GM19043 (cell line): Measurements from ENCODE around the gene NSUN2.
A peak's percentile ranks its signal among the peaks of the same experiment; 100 is the strongest.
"Not testable (repeated sequence)": the region's sequence is repeated elsewhere in the genome, so short reads cannot be mapped to it uniquely, and the experiment has no call there.

Experiments
- ATAC-seq: cut with Tn5 transposase; IDR thresholded peaks from one replicate; pipeline ENCODE4 v1.9.1; 2021; ENCODE audit warnings: low read depth; ENCODE audit not compliant: unreplicated experiment

The NSUN2 gene

DNA sequence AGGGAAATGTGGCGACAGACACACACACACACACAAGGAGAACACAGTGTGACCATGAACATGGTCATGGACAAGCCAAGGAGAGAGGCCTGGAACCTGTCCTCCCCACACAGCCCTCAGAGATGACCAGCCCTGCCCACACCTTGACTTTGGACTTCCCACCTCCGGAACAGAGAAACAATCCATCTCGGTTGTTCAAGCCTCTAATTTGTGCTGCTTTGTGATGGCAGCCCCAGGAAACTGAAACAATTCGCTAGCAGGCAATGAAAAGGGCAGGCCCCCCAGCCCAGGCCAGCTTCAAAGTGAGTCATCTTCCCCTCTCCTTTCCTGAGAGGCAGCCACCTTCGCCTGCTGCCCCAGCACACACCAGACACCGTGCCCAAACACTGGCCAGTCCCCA is 47.7 kb downstream of the NSUN2 start:
- no peak for ATAC-seq

DNA sequence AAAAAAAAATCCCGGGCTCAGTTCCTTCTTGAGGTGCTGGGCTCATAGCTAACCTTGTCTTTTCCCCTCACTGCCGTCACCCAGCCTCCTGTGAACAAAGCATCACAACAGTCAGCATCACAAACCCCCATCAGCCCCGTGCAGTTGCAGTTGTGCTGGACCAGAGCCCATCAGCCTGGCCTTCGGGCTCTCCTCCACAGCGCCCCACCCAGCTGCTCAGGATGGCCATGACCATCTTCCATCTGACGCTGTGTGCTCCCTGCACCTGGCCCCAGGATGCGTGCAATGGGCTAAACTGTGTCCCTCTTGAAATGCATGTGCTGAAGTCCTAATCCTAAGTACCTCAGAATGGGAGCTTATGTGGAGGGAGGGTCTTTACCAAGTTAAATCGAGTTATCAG is 48.1 kb downstream of the NSUN2 start:
- ATAC-seq = no peak

DNA sequence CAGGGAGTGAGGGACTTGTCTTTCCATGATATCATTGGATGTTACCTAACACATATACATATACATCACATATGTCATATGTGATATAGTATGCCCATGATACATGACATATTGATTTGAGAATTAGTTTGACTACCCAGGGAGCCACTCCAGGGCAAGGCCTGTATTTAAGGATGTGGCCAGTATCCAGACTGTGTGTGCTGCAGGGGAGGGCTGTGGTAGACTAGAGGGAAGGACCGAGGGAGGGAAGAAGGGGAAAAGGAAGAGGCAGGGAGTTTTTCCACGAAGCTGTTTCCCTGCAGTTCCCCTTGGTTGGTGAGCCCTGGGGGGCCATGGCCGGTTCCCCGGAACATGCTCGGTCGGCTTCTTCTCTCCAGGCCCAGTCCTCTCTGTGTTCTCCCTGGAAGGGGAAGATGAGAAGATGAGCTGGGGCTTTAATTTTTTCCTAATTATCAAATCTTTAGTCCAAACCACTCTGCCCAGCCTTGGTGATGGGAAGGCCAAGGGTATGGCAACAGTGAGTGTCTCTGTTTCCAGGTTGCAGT is 48.7 kb downstream of the NSUN2 start:
- no peak for ATAC-seq

DNA sequence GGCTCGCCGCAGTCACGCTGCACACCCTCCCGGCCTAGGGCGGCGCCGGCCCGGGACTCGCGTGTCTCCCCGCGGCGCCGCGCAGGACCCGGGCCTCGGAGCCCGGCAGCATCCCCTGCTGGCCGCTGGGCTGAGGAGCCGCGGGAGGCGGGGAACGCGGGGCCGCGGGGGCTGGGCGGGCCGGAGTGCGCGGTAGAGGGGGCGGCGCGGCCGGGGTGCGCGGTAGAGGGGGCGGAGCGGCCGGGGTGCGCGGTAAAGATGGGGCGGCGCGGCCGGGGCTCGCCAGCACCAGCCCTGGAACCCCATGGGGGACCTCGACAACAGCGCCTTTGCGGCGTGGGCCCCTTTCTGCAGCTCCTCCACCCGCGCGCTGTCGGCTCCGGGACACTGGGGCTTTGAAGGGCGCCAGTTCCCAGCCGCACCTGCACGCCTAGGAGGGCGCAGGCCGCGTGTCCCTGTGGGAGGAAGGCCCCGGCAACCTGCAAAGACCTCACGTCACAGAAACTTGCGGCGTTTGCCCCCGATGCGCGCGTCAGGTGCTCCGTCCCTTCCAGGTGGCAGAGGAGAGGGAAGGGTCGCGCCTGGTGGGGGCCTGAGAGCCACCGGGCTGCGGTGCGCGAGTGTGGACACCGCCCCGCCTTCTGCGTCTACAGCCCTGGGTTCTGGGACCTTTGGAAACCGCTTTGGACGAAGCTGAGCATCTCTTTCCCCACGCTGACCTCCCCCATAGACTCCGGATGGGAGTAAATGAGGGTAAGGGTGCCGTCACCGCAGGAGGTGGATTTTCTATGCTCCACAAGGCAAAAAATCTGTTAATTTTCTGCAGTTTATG is 49.6 kb downstream of the NSUN2 start:
- peak; percentile 49 for ATAC-seq

DNA sequence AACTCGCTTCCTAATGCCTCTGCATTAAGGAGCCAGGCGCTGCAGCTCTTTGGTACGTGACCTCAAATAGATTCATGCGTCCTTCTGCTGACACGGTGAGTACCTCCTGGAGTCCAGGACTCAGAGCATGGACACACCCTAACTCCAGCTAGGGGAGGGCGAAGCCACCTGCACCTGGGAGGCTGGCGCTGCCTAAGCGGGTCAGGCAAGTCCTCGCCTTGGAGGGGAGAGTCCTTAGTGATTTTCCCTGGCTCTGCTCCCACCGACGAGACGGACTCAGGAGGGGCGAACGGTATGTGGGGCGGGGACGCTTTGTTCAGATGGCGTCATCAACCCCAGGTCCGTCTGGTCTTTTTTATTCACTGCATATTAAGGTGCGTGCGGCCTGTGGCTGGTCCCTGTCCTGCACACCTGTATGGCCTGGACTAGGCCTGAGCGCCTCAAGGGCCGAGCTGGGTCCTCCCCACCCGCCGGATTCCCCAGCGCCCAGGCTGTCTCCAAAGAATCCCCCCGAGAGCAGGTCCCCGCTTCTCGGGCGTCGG is 50.3 kb downstream of the NSUN2 start:
- no peak for ATAC-seq

DNA sequence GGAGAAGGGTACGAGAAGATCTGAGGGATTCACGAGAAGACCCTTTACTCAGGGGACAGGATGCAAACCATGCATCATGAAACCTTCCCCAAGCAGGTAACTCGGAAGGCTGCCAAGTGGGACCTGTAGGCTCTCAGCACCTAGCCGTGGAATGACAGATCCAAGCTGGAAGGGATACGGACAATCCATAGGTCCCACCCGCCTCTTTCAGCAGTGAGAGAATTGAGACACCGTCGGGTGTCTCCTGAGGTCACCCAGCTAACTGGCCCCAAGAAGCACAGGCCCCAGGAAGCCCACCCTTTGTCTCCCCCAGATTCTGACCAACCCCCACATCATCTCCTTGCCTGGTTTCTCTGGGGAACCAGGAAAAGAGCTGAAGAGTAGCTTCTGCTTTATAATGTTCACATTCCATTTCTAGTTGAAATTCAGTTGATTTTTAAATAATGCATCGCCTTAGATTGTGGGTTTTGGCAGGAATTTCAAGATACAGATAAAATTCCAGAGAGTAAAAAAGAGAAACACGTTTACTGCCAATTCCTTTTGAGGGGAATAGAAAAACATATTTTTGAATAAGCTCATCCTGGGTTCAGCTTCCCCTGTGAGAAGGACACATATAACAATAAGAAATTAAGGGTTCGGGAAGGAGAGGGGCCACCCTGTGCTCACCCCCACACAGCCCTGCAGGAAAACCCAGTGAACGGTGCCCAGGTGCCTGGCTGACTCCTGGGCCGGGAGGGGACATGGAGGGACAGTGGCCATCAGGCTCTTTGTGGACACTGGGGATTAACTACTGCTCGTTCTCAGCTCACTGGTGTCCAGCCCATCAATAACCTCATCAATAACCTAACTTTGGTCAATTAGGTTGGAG is 51.1 kb downstream of the NSUN2 start:
- no peak for ATAC-seq

DNA sequence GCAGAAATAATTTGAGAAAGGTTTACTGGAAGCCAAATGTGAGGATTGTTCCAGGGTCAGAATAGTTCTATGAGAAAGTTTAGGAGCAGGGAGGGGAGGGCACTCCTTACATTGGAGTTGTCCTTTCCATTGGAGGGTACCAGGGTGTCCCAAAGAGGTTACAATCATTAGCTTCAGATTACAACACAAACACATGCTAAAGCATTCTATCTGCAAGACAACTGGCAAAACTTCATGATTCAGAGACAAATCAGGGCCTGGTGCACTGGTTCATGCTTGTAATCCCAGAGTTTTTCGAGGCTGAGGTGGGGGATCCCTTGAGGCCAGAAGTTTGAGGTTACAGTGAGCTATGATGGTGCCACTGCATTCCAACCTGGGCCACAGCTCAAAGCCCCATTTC is 51.8 kb downstream of the NSUN2 start:
- no peak for ATAC-seq

DNA sequence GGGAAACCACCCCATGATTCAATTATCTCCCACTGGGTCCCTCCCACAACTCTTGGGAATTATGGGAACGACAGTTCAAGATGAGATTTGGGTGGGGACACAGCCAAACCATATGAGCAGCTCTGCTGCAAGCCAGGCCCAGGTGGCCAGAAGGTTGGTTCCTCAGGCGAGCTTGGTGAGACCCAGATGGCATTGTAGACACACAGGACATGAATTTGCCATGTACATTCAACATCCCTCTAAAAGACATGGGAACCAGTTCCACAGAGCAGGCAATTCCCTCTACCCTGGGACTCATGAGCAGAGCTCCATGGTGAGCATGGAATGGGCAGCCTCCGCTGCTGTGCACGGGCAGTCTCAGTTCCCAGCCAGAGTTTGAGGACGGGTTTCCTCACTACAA is 53.3 kb downstream of the NSUN2 start:
- no peak for ATAC-seq

DNA sequence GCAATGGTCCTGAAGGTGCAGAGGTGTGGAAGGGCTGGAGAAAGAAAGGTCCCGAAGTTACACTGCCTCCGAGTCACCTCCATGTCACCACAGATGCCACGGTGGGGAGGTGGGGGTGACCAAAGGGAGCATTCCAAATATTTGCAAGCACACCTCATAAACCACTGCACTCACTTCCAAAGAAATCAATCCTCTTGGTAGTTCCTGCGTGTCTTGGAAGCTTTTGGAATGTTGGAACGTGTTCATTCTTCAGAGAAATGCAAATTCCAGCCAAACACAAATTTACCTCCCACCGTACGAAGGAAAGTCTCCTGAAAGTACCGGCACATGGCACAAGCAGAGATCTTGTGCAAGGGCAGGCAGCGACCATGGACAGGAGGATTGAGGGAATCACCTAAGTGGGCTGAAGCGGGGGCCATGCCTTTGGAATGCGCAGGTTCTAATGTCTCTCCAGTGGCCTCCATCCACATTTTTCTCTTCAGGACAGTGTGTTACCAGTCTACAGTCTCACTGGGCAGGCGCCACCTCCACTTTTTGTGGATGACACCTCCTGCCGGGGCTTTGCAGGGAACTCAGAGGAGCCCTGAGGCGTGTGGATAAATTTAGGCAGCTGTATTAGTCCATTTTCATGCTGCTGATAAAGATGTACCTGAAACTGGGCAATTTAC is 54.0 kb downstream of the NSUN2 start:
- ATAC-seq = no peak

DNA sequence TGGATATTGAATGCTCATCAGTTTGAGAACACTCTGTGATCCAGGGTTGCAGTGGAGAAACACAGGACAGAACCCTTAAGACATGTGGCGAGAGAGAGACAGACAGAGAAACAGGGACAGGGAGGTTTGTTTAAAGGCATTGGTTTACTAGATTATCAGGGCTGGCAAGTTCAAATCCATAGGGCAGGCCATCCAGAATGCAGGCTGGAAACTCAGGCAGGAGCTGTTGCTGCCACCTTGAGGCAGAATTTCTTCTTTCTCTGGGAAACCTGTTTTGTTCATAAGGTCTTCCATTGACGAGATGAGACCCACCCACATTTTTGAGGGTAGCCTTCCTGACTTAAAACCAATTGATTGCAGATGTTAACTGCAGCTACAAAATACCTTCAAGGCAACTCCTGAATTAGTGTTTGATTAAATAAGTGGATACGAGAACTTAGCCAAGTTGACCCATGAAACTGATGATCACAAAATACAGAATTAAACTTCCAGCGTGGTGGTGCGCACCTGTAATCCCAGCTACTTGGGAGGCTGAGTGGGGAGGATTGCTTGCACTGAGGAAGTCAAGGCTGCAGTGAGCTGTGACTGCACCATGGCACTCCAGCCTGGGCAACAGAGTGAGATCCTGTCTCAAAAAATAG is 55.9 kb downstream of the NSUN2 start:
- ATAC-seq = no peak

DNA sequence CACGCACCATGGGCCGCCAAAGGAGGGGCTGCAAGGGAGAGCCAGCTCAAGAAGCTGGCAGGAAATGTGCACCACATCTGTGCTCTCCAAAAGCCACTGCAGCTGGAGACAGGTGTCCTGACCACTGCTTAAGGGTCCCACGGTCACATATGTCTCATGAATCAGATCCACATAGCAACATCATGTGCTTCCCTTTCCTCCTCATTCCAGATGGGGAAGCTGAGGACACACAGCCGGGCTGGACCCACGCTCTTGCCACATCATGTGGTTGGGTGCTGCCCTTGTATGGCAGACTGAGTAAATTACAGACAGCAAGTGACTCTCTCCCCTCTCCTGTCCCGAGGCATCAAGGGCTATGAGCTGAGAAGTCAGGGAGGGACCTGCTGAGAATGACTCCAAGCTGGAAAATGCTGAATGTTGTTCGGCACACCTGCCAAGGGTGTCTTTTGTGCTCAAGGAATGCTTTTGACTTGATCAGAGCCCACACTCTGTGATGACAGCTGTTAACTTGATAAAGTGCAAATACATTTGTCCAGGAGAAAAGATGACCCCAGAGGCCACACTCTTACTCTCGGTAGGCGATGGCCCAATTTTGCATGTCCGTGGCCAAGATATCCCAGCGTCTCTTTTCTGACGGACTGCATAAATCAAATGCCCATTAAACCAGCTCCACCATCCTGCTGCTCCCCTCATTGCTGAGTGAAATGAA is 58.2 kb downstream of the NSUN2 start:
- no peak for ATAC-seq

DNA sequence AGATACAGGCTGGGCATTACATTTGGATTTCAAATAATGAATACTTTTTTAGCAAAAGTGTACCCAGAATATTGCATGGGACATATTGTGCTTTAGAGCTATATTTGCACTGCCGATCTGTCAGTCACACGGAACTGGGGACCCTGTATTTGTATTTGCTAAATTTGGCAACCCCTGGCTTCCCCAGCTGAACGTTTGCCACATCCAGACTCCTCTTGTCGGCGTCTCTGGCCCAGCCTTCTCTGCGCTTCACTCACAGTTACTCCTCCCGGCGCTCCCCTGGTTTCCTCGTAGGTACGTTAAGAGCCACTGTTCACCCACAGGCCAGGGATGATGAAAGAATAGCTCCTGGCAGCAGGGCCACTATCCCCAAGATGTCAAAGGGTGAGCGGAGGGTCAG is 58.7 kb downstream of the NSUN2 start:
- ATAC-seq = no peak

DNA sequence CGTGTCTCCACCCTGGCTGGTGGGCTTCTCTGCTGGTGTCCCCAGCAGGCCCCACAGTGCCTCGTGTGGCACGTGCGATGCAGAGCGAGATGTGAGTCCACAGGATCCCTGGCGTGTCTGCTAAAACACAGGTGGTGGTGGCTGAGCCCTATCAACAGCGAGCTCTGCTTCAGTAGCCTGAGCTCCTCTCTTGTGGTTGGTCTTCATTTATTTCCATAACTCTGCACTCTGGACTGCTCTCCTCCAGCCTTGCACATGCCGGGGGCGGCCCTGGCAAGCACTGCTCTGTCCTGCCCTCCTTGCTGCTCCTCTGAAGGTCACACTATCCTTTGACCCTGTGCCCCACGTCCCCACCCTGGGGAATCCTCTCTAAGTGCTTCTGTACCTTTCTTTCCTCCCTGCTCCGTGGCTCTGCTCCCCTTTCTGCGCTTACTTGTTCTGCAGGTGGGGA is 59.2 kb downstream of the NSUN2 start:
- no peak for ATAC-seq

DNA sequence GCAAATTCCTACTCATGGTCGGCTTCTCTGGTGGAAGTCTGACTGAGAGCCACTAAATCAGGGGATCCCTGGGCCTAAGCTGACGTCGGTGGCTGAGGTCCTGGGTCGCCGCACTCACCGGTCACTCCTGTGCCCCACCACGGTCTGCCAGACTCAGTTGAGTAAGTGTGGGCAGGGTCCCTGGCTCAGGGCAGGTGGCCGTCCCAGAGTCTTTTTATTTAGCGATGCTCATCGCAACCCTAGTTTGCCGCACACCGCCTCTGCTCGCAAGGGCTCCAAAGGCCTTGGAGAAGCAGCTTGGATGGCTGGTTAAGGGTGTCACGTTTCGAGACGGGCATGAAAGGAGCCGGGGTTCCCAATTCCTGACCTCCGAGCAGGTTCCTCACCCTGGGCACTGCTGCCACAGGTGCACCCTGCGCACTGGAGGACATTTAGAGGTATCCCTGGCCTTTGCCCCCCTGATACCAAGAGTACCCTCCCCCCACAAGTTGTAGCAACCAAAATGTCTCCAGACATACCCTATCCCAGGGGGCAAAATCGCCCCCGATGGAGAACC is 59.9 kb downstream of the NSUN2 start:
- ATAC-seq = no peak

DNA sequence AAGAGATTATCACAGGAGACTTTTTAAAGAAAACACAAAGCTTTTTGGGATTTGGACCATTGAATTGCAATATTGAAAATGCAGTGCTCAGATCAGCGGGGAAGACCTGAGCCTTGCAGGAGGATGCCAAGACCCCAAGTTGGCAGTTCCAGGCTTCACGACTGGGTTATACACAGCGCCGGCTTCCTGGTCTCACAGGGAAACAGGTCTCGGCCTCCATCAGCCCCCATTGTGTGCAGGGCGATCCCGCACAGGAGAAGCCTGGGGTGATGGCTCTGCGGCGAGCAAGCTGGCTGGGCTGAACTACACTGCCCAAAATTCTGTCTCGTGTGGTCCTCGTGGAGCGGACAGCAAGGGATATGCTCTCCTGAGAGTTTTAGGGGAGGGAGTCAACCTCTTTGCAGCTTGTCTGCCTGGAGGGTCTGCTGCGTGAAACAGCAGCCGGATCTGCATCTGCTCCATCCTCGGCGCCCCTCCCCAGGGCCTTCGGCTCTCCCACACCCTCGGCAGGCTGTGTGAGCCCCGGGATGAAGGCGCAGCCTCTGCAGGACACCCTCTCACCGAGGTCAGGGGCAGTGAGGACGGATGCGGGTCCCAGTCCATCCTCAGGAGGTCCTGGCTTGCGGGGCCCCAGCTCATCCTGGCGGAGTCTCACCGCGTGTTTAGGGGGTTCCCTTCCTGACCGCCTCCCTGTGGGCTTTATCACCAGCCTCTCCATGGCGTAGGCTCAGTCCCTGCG is 60.6 kb downstream of the NSUN2 start:
- ATAC-seq = no peak

DNA sequence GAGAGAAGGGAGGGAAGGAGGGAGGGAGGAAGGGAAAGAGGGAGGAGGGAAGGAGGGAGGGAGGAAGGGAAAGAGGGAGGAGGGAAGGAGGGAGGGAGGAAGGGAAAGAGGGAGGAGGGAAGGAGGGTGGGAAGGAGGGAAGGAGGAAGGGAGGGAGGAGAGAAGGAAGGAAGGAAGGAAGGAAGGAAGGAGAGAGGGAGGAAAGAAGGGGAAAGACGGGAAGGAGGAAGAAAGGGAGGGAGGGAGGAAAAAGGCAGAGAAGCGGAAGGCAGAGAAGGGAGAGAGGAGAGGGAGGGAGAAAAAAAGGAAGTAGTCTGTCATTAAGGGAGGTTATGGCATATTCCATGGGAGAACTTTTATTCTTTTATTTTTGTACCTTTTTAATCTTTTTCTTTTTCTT is 61.2 kb downstream of the NSUN2 start:
- ATAC-seq = not testable (repeated sequence)

DNA sequence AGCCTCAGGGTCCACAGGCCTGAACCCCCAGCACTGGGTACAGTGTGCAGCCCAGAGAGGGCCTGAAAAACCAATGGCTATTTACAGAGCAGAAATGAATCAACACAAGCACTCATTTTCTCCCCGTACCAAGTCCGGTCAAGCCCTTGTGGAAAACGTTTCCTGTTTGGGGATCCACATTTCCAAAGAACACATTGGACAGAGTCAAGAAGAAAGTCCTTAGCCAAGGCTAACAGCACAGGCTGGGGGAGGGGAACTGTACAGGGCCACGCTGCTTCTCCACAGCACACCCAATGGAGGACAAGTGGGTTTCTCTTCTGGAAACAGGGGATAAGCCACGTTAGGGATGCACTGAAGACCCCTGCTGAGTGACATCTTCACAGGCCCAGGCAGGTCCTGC is 62.3 kb downstream of the NSUN2 start:
- ATAC-seq = no peak

DNA sequence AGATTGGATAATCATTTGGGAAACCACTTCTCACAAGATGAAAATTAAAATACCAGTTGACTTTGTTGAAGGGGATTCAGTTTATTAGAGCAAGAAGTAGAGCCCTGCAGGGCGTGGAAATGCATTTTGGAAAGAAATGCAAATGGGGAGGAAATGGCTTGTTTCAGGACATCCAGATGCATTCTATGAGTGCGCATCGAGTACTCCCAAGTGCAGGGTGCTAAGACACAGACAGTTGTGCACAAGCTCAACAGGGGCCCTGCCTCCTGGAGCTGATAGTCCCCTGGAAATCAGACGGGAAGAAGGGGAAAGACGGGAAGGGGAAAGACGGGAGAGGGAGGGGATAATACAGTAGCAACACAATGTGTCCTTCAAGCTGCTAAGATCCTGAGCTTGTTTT is 64.0 kb downstream of the NSUN2 start:
- no peak for ATAC-seq

DNA sequence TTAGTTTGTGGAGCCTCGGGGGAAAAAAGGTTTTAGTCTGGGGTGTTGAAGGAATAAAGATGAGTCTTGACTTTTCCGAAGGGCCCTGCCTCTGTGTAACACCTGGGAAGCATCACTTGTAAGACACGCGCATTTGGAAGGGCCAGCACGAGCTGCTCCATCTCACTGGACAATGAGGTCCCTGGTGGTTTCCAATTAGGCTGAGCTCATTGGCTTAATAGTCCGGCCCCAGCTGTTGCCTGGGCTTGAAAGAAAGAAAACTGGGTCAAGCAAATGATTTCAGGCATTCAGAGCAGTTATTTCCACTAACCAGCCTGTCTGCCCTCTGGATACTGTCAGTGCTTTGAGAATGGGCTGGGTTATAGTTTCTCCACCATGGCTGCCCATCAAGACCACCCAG is 64.5 kb downstream of the NSUN2 start:
- ATAC-seq = no peak
